Kasumi-1 (cell line): ENCODE results near the gene PPP1R2B.
"Not testable (repeated sequence)": the region's sequence is repeated elsewhere in the genome, so short reads cannot be mapped to it uniquely, and the experiment has no call there.

Experiments used
- DNase-seq, 2 experiments: peaks; one replicate each; lab custom pipeline; 2025; lab: John Stamatoyannopoulos, UW

The PPP1R2B gene

DNA sequence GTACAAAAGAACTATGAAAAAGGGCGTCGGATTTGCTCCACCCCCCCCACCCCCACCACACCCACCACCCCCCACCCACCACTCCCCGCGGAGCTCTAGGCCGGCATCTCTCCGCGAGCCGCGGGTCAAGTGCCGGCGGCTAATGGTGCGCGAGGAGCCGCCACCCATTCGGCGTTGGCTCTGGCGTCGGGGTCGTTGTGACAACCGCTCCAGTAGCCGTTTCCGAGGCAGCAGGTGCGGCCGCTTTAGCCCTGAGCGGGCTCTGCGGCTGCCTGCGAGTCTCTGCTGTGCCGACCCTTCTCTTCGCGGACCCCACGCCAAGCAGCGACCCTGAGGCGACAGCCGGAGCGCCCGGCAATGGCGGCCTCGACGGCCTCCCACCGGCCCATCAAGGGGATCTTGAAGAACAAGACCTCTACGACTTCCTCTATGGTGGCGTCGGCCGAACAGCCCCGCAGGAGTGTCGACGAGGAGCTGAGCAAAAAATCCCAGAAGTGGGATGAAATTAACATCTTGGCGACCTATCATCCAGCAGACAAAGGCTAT lies at the start of gene PPP1R2B:
Gene PPP1R2B, plus strand, starts transcription at position 90 of the 546 bp plus-strand sequence. Its CDS starts 268 bp downstream, at position 358.
- DNase-seq = no peak

DNA sequence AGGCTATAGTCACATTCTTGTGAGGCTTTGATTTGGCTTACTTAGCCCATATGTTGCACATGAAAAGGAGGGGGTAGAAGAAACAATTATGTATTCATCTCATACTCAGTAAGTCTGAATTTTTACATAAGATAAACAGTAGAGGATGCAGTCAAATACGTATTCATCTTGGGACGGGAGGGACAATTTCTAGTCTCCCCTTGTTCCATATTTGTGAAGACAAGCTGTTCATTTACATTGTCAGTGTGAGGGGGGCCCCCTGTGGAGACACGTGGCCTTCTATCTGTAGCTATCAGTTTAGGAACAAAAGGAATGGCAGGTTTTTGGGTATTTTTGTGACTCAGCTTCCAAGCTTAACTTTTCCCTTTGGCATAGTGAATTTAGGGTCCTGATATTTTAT lies 49.2 kb upstream of the PPP1R2B start:
- DNase-seq = no peak

DNA sequence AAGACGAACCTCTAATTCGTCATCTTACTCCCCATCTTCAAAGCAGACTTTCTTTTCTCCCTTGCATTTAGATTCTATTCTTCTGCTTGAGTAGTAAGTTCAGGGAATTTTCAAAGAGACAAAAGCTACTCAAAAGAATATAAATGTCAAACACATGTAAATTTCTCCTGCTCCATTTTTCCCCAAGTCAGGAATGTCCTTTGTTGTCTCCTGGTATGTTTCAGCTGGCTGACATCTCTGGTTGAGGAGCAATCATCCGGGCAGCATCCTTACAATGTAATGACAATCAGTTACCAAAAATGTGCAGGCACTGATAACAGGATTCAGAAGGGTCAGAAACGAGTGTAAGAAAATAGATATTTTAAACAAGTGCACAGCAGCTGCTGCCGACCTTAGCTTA lies 47.6 kb upstream of the PPP1R2B start:
- no peak for DNase-seq

DNA sequence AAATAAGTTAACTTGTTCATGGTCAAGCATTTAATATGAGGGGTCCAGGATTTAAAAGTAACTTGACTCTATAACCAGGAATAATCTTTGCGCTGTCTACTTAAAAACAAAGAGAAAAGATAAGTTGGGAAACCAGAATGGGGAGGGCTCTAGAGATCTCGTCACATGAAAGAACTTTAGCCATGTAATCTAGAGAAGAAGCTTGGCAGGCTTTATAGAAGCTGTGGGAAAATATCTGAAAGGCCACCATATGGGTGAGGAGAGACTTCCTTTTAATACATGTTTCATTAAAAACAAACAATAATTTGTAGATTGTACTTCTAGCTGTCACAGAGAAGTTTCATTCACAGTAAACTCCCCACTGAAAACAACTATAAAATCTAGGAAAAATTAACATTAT lies 46.7 kb upstream of the PPP1R2B start:
- DNase-seq = no peak

DNA sequence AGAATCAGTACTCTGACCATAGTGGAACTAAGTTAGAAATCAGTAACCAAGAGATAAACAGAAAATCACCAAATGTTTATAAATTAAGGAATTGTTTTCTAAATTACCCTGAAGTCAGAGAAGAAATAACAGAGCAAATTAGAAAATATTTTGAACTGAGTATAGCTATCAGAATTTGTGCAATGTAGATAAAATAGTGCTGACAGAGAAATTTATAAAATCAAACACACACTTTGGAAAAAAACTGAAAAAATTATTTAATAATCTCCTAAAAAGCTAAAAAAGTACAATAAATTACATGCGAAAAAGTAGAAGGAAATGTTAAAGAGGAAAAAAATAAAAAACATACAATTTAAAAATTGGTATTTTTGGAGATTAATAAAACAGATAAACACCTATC lies 37.1 kb upstream of the PPP1R2B start:
- DNase-seq = no peak

DNA sequence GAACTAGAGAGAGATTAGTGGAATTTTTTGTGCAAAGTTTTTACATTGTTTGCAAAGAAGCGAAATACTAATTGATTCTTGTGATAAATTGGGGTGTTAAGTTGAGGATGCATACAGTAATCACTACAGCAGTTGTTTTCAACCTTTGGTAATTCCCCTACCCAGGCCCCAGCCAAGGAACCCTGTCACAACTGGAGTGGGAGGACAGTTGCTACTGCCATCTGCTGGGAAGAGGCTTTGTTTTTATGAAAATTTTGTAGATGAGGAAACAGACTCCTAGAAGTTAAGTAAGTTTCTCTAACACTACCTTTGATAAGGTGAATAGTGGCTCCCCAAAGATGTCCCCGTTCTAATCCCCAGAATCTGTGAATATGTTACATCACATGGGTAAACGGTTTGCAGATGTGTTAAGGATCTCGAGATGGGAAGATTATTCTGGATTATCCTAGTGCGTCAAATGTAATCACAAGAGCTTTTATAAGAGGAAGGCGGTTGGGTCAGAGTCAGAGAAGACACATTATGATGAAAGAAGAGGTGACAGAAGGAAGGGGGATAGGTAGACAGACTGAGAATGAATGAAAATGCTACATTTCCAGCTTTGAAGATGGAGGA lies 34.0 kb upstream of the PPP1R2B start:
- peak; percentile 23 to 33 for DNase-seq

DNA sequence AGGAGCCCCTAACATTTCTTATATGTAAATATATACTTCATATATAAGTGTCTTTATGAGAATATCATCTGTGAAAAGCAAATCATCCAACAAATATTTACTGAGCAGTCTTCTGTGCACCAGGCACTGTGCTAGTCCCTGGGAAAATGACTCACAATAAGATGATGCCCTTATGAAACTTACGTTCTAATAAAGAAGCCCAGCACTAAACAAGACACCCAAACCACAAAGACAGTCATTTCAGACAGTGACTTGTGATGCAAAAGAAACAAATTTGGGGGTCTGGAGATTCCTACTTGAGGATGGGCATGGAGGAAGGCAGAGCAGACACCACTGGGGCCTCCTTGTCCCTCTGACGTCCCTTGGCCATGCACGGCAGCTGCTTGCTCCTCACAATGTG lies 30.6 kb upstream of the PPP1R2B start:
- no peak for DNase-seq

DNA sequence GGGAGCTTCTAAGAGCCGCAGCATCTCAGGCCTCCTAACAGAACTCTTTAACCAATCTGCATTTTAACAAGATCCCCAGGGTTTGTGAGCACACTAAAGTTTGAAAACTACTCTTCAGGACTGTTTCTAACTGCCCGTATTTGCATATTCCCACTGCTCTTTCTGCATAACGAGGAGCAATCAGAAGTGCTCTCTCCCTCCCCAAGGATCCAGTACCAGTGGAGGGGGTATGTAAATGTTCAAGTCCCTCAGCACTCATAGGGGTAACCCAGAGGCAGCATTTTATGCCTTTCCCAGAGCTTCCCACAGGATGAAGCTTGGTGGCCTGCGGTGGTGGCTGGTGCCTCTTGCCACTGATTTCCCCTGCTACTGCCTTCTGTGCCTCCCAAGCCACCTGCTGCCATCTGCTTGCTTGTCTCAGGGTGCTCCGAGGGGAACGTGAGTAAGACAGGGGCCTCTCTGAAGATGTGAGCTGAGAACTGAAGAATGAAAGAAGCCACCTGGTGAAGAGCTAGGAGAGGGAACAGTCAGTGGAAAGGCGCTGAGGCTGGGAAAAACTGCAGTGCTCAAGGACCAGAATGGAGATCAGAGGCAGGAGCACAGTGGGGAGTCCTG lies 30.0 kb upstream of the PPP1R2B start:
- DNase-seq = no peak

DNA sequence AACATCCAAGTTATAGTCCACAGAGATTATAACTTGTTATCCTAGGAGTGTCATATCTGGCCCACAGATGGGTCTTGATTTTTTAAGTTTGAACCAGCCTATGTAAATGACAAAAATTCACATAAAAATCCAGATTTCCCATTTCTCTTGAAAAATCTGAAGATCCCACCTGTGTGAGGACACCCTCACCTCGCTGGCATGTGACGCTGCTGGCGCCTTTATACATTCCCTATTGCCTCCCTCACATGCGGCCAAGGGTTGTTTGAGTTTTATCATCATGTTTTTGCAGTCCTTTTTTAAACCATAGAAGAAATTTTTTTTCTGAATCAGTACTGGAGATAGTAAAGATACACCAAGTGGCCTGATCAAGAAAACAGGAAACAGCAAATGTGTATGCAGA lies 25.9 kb upstream of the PPP1R2B start:
- DNase-seq = no peak

DNA sequence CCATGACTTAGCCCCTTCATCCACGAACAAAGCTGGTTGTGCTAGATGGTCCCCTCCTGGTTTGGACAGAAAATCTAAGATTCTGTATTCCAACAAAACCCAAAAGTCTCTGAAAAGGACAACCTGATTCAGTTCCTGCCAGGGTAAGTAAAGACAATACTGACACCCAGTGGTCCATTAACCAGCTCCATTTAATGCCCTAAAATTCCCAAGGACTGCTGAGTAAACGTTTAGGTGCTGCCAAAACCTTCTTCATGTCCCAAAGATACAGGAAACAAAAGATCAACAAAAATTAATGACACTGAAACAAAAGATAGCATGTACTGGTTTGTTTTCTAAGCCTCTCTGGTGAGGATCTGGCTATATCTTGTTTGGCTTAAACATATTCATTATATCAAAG lies 25.3 kb upstream of the PPP1R2B start:
- DNase-seq = no peak

DNA sequence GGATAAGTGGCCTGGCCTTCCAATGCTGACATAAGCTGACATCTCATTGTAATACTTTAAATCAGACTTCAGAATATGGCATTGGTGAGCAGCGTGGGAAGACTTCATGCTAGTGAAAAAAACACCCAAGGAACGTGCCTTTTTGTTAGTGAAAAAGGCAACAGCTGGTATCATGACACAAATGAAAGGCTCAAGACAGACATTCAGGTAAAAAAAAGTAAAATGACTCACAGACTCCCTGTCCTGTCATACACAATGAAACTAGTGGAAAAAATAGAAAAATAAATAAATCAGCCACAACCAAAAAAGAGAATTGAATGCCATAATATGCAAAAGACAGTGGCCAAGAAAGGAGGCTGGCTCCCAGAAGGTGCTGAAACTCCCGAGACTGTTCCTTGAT lies 24.4 kb upstream of the PPP1R2B start:
- no peak for DNase-seq

DNA sequence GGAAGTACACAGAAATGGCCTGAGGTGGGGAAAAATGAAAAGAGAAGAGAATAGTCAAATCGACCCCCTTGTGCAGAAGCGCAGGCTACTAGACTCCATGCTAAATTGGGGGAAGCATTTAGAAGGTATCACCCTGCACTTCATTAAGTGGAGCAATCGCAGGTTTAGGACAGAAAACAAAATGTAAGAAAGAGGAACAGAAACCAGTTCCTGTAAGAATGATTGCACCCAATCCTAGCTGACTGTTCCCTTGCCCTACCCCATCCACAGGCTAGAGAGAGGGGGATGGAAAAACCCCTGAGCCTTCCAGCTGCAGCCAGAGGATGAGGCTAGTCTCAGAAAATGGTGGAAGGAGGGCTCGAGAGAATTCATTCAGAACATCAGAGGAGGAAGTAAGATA lies 23.9 kb upstream of the PPP1R2B start:
- no peak for DNase-seq

DNA sequence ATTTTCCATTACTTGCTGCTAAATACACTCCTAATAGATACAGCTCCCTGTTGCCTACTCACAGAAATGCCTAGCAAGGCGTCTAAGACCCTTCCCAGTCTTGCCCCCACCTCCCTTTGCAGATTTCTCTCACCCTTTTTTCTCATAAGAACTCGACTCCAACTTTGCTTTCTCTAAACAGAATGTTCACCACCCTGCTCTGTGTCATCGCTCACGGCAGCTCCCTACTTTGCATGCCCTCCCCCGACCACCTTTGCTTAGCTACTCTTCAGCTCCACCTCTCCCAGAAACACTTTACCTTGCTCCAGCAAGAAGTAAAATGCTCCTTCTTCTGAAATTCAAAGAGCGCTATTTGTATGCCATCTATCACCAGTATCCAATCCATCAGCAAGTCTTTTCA lies 15.2 kb upstream of the PPP1R2B start:
- DNase-seq = no peak

DNA sequence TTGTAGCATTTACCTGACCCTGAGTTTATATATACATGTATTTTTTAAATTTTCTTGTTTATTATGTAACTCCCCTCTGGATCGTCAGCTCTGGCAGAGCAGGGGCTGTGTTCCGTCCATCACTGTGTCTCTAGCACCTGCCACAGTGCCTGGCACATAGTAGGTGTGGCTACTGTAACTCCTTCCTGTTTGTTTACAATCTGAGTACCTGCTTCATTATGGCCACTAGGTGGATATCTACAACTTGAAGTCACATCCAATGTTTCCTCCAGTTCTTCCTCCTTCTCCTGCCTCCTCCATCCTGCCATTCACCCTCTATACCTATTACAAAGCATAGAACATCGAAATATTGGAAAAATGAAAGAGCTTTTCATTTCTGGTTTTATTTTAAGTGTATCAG lies 14.2 kb upstream of the PPP1R2B start:
- no peak for DNase-seq

DNA sequence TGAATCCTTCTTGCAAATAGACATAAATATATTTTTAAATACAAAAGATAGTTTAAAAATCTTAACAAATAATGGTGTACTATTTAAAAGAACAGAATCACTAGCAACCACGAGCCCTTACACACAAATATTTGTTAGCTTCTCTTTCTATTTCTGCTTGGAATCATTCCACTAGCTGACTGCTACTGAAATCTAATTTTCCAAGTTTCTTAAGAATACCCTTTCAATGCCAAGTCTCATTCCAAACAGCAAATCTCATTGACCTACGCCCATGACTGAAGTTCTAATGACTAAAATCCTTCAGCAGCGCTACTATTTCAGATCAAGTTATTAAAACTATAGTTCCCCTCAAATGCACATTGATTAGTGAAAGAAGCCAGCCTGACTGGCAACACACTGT lies 13.2 kb upstream of the PPP1R2B start:
- DNase-seq = no peak

DNA sequence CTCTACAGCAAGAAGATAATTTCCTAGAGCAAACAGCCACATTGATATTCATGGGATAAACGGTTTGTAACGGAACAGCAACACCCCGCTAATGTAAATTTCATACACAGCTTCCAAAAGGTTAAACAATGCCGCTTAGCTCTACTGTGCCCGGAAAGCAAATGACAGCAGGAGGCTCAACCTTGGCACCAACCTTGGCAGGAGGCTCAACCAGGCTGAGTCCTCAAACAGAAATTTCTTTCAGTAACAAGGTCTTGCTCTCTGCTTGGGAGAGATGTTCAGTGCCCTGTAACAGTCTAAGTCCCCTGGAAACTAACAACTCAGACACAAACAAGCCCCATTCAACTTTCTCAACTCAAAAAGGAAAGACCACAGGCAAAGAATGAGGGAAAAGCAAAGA lies 11.1 kb upstream of the PPP1R2B start:
- no peak for DNase-seq

DNA sequence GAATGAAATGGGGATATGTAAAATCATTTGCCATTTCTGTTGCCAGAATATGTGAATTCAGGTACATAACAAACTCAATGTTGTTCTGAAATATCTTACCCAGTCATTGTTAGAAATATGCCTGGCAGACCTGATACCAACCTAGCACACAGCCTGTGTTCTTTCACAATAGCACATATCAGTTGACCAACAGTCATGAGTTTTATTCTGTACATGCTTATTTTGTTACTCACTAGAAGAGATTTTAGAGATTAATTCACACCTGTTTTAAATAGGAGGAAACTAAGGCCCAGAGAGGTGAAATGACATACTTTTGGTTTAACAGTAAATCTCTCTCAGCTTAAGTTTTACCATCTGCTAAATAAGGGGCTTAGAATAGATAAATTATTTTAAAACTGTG lies 8.4 kb upstream of the PPP1R2B start:
- DNase-seq = no peak

DNA sequence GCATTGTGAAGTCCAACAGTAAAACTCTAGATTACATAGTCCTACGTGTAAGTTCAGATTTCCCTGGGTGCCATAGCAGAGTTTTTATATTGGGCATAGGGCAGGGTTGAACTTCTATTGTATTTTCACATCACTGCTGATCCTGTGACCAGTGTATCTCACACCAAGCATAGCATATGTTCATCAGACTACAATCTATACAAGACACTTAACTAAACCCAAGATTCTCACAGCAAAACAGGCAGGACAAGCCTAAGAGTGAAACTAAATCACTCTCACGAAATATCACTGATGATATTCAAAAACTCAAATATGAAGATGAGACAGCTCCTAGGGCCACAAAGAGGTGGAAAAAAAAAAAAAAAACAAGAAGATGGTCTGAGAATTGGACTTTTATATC lies 3.2 kb upstream of the PPP1R2B start:
- no peak for DNase-seq

DNA sequence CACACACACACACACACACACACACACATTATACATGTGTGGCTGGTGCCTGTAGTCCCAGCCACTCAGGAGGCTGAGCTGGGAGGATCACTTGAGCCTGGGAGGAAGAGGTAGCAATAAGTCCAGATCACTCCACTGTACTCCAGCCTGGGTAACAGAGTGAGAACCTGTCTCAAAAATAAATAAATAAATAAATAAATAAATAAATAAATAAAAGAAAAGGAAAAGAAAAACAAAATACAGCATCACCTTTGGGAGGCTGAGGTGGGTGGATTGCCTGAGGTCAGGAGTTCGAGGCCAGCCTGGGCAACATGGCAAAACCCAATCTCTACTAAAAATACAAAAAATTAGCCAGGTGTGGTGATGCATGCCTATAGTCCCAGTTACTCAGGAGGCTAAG lies 1.6 kb upstream of the PPP1R2B start:
- DNase-seq = not testable (repeated sequence)

DNA sequence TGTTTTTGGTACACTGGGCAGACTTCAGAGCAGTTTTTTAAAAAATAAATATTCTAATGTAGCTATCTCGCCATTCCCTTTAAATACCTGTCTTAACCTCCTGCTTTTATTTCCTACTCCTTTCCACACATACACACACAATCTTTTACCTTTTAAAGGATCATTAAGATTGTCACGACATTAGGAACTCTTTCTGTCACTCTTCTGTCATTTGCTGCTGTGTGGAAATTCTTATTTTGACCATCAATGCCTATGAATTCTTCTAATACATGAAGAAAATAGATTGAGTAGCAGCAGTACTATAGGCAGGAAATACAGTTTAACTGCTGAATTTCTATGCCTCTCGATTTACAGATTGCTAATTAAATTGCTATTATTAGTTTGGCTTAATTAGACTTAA lies 1.8 kb downstream of the PPP1R2B start:
- DNase-seq = no peak

DNA sequence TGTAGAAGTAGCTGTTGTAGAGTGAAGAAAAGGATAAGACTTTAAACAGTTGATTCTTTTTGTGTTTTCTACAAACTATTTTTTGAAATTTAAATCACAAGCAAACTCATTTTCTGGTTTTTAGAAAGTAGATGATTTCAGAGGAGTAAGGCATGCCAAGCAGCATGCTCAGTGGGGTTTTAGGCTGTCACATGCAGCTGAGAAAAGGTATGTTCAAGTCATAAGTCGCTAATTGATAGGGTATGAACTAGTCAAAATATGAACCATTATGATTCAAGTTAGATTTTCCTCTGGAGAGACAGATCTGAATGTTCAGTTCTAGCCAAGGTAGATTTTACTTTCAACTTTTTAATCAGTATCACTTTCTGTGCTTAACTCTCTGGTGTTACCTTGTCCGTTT lies 3.0 kb downstream of the PPP1R2B start:
- DNase-seq = not testable (repeated sequence)

DNA sequence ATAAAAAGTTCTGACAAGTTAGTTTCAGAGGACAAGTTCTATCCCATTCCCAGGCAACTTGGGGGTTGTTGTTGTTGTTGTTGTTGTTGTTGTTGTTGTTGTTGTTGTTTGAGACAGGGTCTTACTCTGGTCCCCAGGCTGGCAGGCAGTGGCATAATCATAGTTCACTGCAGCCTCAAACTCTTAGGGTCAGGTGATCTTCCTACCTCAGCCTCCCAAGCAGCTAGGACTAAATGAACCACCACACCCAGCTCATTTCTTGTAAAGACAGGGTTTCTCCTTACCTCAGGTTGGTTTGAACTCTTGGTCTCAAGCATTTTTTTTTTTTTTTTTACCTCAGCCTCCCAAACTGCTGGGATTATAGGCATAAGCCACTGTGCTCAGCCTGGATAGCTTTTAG lies 15.3 kb downstream of the PPP1R2B start:
- no peak for DNase-seq

DNA sequence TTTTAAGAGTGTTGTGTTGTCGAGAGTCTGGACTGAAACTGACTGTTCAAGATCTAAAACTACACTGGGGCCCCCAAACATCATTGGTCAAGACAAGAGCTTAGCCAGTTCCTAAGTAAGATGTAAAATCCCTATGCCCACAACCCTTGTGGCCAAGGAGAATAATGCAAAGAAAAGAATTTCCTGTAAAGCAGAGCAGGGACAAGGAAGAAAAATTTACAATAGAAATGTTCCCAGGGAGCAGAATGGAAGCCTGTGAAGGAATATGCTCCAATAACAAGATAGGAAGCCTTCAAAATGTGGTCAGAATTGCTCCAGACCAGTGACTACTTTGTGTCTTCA lies 20.4 kb downstream of the PPP1R2B start:
- DNase-seq = no peak

DNA sequence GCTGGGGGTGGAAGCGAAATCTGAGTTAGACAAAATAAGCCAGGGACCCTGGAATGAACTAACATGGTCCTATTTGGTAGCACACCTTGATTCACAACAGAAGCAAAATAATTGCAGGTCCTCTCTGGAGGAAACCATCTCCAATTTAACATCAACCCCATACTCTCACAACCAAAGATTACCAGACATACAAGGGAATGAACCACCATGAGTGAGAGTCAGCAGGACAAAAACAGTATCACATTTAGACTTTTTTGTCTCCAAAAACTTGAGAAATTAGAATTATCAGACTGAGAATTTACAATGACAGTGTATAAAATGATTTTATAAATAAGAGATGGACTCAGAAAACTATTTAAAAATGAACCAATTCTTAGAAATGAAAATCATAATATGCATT lies 21.1 kb downstream of the PPP1R2B start:
- no peak for DNase-seq
